GM19455 (cell line): Measurements from ENCODE around the gene TSPY1.
"Not testable (repeated sequence)": the region's sequence is repeated elsewhere in the genome, so short reads cannot be mapped to it uniquely, and the experiment has no call there.

Experiments
- ATAC-seq: cut with Tn5 transposase; IDR thresholded peaks from one replicate; pipeline ENCODE4 v1.9.1; 2021; ENCODE audit not compliant: unreplicated experiment

TSPY1 gene

GRCh38 chrY:9466655-9467054, at the start of gene TSPY1:
TSPY1 (plus strand) TSS chrY:9466955; CDS start chrY:9467001, 46 bp downstream.
- ATAC-seq: not testable (repeated sequence)

GRCh38 chrY:9486967-9487366, 20.2 kb downstream of the TSPY1 start, which contains the start of gene TSPY9:
TSPY9 (plus strand) TSS chrY:9487267; CDS start chrY:9487313, 46 bp downstream.
- not testable (repeated sequence) for ATAC-seq

GRCh38 chrY:9504396-9504795, 37.6 kb downstream of the TSPY1 start:
- ATAC-seq: not testable (repeated sequence)

GRCh38 chrY:9516287-9516686, 49.5 kb downstream of the TSPY1 start:
- not testable (repeated sequence) for ATAC-seq
